Inflammatory macrophage treated with lipopolysaccharide for 4 hours (primary cell): Measurements from ENCODE around the gene LVRN.

ENCODE experiments used
- DNase-seq: peaks from one replicate; pipeline ENCODE4 v3.0.0-alpha.2; 2020

LVRN gene

GRCh38 chr5:115956957-115957356 is 5.3 kb upstream of the LVRN start:
- no peak for DNase-seq

DNA sequence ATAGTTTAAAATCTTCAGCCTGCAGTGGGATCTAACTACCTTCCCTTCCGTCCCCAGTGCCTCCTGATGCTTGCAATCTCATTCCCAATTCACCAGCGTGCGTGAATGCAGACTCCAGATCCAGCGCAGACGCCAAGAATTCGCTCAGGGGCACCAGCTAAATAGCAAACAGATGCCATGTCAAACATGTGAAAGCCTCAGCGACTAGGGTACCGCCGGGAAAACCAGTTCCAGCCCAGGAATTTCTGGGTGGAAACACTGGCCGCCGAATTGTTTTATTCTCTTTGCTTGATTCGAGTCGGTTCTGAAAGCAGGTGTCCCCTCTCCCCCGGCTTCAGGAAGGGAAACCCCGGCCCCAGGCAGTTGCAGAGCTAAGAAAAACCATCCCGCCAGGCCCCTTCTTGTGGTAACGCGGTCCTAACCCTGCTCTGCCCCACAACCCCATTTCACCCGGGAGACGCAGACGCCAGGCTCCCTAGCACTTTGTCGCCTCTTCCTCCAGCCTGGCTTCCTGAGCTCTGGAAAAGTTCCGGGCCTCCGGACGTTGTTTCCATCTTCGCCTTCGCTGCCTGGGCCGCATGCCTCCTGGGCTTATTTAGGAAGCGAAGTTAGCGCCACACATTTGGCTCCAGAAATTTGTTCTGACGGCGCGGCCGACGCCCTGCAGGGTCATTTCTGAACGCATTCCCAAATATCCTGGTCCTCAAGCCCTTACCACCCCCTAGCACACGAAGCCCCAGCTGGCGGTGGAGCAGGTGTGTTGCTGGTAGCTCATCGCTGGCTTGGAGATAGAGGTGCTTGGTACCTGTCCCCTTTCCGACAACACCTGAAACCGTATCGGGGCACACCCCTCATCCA is 665 bp upstream of the LVRN start:
- no peak for DNase-seq

- DNase-seq: no peak
Measured at GRCh38 chr5:115962565-115963402, 509 bp downstream of the LVRN start.

DNA sequence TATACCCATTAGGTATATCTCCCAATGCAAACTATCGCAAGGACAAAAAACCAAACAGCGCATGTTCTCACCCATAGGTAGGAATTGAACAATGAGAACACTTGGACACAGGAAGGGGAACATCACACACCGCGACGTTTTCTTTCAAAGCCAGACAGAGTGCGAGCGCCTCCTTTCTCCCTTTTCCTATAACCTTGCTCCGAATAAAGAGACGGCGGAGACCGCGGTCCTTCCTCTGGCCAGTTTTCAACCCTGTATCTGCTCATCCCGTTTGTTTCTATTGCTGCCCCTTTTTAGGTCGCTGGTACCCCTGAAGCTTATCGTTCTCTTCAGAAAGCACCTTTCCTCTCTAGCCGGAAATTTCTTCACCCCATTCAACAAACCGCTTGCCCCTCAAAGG is 1.3 kb downstream of the LVRN start:
- DNase-seq: no peak

- no peak for DNase-seq
Measured at GRCh38 chr5:115968770-115969169, 6.5 kb downstream of the LVRN start.

DNA sequence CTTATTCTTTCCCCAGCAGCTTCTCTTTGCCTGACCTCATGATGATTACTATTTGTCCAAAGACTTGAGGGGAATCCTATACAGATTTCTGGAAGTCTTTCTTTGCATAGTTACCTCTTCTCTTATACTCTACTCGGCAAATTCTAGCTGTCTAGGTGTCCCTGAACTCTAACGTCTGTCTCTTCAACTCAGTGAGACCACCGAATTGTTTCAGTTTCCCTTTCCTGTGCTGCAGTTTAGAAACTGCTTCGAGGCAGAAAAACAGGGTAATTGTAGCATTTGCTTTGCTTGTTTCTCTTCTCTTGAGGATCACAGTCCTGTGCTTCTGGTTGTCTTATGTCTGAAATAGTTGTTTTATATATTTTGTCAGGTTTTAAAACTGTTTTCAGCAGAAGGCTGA is 14.8 kb downstream of the LVRN start:
- DNase-seq: no peak

- no peak for DNase-seq
Measured at GRCh38 chr5:115977988-115978387, 15.7 kb downstream of the LVRN start.

- DNase-seq: no peak
Measured at GRCh38 chr5:115978779-115979178, 16.5 kb downstream of the LVRN start.

- DNase-seq: no peak
Measured at GRCh38 chr5:115979201-115980041, 17.1 kb downstream of the LVRN start.

- DNase-seq: no peak
Measured at GRCh38 chr5:115983519-115983918, 21.2 kb downstream of the LVRN start.

DNA sequence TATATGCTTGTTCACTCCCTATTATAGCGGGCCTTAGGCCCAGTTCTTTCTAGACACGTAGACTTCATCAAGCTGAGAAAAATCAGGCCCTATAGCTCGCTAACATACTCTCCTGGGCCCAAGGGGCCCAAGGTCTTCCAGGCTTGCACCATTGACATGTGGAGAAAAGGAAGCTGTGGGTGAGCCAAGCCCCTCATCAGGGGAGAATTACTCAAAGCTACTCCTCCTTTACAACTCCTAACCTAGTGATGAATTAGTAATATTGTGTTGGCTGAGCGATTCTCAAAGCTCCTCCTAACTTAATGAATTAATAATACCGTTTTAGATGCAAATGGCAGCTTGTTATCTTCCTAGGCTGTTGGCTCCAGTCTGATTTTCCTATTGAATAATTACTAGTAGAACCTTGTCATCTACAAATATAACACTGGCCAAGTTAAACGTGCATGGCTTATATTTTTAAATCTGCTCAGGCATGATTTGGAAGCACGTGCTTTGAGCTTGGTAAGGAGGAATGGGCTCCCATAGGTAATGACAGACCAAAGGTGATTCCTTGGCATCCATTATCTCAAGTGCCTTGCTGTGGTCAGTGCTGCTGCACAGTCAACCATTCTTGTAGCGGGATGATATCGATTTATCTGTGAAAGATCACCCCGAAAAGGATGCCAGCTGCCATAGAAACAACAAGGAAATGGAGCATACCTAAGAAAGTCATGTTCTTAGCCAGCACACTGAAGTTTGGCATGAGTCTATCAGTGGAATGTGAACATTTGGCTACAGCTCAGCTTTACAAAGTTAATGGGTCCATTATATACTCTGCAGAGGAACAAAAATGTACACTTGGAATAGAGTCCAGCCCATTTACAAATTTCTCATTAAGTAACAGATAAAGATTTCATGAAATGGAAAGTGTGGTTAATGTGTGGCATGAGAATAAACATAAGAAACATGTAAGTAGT is 23.8 kb downstream of the LVRN start:
- DNase-seq: no peak

- no peak for DNase-seq
Measured at GRCh38 chr5:115988002-115988401, 25.7 kb downstream of the LVRN start.

- peak; percentile 13 for DNase-seq
Measured at GRCh38 chr5:115992848-115993350, 30.6 kb downstream of the LVRN start.

- DNase-seq: no peak
Measured at GRCh38 chr5:115995351-115995750, 33.1 kb downstream of the LVRN start.

DNA sequence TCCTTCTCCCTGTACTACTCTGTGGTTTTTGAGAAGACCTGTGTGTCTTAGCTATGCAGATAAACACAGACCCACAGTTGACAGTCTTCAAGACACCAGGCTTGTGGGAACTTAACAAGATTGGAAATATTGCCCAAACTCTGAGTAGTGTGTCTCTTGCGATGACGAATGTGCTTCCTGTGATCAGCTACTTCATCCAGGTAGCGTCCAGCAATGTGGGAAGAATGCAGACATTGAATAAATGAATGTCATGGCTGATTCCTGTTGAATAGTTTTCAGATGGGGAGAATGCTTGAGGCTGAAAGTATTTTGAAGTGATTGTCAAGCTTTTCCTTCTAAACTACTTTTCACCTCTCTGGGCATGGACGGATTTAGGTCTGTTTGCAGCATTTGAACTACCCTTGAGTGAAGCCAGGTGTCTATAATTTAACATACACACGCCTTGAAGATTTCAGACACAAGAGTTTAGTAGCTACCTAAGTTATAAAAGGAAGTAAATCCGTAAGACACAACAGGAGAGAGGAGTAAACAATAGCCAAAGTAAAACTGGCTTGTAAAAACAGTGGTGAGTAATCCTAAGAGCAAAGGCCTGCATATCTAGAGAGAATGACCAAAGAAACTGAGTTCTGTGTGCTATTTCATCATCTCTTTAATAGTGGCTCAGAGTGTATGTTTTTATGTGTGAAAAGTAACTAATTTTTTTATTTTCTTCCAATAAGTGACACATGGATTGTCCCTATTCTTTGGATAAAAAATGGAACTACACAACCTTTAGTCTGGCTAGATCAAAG is 40.0 kb downstream of the LVRN start:
- DNase-seq: no peak

GRCh38 chr5:116004248-116004647 is 42.0 kb downstream of the LVRN start:
- no peak for DNase-seq

DNA sequence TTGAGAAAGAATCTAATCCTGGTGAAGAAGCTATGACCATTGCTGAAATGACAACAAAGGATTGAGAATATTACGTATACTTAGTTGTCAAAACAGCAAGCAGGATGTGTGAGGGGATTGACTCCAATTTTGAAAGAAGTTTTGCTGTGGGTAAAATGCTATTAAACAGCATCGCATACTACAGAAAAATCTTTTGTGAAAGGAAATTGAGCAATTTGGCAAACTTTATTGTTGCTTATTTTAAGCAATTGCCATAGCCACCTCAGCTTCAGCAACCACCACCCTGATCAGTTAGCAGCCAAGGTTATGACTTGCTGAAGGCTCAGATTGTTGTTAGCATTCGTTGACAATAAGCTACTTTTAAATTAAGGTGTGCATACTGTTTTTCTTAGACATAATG is 47.5 kb downstream of the LVRN start:
- DNase-seq: no peak

GRCh38 chr5:116011046-116011445 is 48.8 kb downstream of the LVRN start:
- no peak for DNase-seq

- no peak for DNase-seq
Measured at GRCh38 chr5:116013207-116013785, 51.0 kb downstream of the LVRN start.

DNA sequence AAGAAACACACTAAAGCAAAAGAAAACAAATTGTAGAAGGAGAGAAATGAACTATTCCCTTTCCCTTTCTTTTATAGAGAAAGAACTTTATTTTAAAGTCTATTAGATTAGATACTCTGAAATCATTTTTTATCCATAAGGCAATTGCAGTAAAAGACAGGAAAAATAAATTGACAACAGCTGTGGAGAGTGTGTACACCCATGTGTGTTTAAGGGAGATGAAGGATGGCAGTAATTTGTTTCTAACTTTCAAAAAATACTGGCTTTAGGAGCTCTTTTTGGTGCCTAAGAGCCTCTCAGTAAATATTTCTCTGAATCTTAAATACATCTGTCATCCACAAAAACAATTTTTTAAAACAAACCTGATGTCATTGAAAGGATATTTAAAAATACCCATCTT is 51.7 kb downstream of the LVRN start:
- DNase-seq: no peak

- DNase-seq: no peak
Measured at GRCh38 chr5:116023619-116024018, 61.3 kb downstream of the LVRN start.
